NCI-H146 (cell line): ENCODE data around the gene UBE2S.

Experiments used
- DNase-seq: peaks from one replicate; lab custom pipeline; 2025; lab: John Stamatoyannopoulos, UW

UBE2S gene

DNA sequence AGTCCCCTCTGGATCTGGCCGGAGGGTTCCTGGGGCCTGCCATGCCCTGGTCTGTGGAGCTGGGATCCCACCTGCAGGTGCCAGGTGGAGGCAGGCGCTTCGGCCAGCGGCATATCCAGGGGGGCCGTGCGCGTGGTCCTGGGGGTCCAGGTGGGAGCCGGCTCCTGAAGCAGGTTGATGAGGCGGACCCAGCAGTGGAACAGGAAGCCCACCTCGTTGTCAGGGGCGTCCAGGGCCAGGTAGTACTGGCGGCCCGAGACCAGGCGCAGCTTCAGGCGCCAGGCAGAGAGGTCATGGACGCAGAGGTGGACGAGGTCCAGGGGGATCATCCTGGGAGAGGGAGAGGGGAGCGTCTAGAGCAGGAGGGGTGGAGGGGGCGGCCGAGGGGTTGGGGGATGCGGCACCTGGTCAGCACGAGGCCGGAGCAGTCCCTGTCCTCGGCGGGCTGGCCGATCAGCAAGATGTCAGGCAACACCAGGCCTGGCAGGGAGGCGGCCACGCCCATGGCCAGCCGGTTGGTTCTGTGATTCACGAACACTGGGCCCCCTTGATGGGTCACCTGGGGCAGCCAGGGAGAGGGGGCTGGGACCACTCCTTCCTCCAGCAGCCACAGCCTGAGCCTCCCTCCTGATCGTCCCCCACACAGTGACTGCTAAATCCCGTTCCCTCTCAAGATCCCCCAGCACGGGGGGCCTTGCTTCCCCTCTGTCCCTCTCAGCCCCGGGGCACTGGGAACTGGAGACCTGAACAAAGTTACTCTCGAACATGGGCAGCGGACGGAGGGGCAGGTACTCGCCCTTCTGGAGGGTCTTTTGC is 45.2 kb downstream of the UBE2S start:
- DNase-seq: no peak

DNA sequence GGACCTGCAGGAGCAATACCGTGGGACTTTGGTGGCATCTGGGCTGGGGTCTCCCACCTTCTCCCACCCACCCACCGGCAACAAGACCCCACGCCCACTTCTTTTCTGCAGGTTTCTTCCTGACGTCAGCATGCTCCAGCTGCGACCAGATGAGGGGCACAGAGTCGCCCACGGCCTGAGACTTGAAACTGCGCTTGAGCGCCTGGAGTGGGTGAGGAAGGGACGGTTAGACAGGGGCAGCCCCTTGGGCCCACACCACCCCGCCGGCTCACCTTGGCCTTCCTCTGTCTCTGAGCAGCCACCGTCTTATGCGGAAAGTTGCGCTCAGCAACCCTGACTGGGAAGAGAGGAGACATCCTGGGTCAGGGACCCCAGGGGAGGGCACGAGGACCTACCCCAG is 46.7 kb downstream of the UBE2S start:
- no peak for DNase-seq

DNA sequence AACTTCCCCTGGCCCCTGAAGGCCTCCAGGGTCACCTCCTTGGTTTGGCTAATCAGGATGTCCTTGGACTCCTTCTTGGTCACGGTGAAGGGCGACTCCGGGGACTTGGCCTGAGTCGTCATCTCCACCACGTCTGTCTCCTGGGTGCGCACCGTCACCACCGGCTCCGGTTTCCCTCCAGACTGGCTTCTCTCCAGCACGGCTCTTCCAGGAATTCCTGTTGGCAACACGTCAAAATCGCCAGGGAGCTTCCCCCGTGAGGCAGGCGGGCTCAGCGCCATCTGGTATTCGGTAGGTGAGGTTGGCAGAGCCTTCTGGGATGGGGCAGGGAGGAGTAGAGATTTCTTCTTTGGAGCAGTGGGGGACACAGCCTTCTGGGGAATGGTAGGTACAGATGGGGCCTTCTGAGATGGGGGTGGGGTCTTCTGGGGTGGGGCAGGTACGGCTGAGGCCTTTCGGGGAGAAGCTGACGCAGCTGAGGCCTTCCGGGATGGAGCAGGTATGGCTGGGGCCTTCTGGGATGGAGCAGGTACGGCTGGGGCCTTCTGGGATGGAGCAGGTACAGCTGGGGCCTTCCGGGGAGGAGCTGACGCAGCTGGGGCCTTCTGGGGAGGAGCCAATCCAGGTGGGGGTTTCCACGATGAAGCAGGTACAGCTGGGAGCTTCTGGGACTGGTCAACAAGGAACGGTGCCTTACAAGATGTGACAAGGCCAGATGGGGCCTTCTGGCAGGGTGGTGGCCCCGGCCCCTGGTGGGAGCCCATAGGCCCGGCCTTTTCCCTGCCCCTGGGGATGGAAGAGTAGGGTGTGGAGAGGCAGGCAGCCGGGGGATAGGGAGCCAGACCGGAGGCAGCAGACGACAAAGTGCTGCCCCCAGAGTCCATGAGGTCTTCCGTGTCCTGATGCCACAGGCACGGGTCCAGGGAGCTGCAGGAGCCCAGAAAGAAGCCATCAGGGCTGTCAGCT is 48.4 kb downstream of the UBE2S start:
- DNase-seq: no peak

DNA sequence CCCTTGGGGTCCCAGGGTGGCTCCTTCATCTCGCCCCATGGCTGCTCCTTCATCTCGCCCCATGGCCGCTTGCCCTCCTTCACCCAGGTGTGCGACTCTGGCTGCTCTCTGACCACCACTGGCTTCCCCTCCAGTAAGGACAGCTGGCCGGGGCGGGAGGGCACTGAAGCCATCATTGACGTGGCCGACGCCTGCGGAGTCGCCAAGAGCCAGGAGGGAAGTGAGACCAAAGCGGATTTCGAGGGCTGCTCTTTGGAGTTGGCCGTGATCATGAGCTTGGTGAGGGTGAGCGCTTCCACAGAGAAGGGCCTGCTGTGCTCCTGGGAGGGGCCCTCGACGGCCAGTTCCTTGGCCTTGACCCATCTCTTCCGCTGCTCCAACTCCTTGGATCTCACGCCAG is 49.1 kb downstream of the UBE2S start:
- no peak for DNase-seq

DNA sequence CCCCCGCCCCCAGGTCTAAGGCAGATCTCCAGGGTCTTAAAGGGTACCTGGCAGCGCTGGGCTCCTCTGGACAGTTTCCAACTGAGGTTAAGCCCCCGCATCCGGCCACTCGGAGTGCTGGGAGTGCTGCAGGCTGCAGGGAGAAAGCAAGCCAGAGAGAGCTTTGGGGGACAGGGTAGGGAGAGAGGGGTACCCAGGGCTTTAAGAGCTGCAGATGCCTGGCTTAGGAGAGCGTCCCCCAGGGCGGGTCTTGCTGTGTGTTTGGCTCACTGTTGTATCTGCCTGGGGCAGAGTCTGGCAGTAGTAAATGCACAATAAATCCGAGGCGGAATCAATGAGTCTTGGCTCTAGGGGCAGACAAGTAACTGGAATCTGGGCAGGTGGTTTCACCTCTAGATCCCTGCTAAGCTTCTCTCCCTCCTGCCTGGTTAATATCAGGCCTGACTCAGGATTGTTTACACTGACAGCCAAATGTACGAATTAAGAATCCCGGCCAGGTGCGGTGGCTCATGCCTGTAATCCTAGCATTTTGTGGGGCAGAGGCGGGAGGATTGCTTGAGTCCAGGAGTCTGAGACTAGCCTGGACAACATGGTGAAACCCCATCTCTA is 52.3 kb downstream of the UBE2S start:
- peak; percentile 26 for DNase-seq

DNA sequence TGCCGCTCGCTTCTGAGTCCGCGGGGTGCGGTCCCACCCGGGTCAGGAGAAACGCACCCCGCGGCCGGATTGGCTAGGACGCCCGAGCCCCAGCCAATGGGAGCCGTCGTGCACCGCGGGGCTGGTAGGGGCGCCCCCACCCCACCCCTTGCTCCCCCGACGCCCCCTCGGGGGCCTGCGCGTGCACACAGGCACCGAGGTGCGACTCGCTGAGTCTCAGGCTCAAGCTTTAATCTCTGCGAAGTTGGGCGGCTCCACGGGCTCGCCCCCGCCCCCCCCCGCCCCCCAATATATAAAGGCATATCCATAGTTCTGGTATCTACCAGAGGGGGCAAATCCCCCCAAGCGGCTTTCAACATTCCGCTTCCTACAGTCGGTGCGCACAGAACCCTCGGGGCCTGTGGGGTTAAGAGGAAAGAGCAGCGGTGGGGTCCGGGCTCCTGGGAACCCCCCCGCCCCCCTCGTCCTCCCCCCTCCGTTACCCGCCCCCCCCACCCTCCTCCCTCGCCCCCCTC is 52.8 kb downstream of the UBE2S start, which contains the start of gene COX6B2:
COX6B2 (minus strand) TSS at position 22 of the 515 bp plus-strand sequence. CDS start 198 bp downstream, outside the sequence.
- no peak for DNase-seq

DNA sequence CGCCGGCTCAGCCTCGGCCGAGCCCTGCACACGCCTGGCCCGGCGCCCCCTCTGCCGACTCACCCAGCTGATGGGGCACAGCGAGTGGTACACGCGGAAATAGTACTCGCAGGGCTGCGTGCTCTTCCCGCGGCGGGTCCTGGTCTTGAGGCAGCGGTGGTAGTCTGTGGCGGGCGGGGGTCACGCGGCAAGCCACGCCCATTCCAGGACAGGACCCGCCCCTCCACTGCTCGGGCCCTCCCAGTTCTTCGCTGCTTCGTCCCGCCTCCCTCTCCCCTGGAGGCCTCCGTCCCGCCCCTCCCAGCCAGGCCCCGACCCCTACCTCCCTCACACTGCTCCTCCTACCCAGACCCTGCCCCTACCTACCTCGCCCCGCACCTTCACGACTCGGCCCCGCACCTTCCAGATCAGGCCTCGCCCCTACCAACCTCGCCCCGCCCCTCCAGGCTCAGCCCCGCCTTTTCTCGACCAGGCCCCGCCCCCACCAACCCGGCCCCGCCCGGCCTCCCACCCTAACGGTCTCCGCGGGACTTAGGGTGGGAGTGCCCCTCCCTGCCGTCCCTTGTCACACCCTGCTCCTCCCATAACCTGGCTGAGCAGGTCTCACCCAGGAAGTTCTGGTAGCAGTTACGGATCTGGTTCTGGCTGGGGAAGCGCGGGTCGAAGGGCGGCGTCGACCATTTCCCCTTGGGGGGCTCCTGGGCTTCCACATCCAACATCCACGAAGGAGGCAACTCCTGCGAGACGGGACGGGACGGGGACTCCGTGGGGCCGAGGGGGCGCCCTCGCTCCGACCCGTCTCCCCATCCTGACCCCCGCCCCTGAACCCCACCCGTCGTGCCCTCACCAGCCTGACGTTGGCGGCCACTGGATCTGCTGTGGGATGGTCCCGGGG is 53.5 kb downstream of the UBE2S start:
- DNase-seq: peak; percentile 68

DNA sequence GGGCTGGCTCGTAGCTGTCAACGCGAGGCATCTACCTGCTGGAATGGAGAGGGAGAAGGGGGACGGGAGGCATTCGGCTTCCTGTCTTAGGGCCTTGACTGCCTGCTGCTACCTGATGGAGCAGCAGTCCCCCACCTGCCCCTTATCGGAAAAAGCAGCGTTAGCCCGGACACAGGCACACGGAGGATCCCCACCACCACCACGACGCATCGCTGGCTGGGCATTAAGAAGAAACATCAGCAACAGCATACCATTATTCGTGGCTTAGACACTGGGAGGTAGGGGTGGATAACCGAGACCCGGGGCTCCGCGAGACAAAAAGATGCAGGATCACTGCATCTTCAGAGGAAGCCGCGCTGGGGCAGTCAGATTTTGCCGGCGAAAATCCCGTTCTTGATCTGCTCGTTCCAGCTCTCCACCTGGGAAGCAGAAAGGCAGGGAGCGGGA is 54.2 kb downstream of the UBE2S start:
- no peak for DNase-seq

DNA sequence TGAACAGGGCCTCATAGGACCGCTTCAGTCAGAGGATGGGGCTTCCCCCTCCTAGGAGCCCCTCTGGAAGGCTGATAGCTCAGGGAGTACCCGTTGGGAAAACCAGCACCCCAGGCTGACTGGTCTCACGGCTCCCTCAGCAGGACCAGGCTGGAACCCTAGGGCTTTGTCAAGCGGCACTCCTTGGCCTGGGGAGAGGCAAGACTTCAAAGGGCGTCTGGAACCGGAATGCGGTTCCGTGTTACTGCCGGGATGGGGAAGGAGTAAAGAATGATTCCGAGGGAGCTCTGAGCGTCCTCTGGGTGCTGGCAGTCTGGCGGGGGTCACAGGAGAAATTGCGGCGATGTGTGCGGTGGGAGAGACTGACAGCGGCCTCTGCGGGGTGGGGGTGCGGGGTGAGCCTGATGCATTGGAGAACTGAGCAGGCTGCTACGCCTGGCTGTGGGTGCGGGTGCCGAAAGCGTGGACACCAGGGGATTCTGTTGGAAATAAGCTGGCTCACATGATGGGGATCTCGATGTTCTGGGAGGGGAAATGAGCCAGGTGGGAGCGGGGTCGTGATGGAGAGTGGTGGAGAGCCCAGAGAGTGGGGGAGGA is 54.9 kb downstream of the UBE2S start:
- DNase-seq: no peak

DNA sequence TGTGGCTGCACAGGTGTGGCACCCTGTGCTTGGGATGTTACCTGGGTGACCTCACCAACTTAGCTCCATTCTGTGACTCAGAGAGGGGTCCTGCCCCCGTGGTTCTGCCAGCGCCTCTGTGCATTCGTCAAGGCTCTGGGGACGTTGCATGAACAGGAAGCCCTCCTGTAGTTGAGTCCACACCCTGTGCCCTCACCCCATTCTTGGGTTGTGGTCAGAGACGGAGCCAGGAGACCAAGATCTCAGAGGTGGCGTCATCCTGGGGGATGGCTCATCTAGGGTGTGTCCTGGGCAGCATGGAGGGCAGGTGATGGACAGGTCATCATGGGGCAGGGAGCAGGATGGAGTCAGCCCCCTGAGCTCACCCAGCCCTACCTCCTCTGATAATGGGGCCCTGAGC is 55.5 kb downstream of the UBE2S start:
- no peak for DNase-seq

DNA sequence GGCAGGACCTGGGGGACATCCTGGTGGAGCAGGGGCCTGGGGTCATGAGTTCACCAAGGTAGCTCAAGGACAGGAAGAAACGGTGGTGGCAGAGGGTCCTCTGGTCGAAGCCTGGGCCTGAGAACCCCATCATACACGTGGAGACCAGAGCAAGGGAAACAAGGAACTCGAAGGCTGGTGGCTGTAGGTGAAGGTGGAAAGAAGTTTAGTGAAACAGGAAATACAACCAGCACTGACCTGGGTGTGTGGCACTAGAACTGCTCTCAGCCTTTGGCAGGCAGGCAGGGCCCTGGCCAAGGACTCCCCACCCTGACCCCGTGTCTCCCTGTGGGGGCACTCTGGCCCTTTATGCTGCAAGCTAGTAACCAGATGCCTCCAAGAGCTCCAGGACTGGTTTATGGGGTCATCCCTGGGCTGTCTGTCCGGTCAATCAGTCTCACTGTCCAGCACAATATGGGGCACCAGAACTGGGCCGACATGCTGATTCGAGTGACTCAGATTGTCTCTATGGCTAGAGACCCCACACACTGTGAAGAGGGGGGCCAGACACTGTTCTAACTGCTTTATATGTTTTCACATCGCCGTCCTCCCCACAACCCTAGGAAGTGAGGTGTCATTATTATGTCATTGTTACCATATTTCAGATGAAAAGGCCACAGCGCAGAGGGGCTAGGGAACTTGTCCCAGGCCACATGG is 56.8 kb downstream of the UBE2S start:
- DNase-seq: no peak
